Activated T-cell treated with anti-CD3 and anti-CD28 coated beads, Interleukin-2, amount 50 U/mL, for 4 hours (primary cell): ENCODE results near the gene HDAC5. TPM values are rescaled to one million over a fixed set of nuclear protein-coding genes. Genes with fewer than 3 reads are reported as not detected.
"Not testable (repeated sequence)": the region's sequence is repeated elsewhere in the genome, so short reads cannot be mapped to it uniquely, and the experiment has no call there.

ENCODE experiments used
- ATAC-seq, 2 donors: fragments of 200-7000 bp; cut with Tn5 transposase; one replicate each; pipeline ENCODE4 v1.10.0; 2021
- DNase-seq: peaks from one replicate; pipeline ENCODE4 v3.0.0-alpha.2; 2020
- H3K27me3 Mint-ChIP-seq: one replicate; pipeline ENCODE4 v1.8.0; 2021; ENCODE audit warnings: low read depth, mixed read lengths
- H3K36me3 Mint-ChIP-seq: one replicate; pipeline ENCODE4 v1.8.0; 2022; ENCODE audit warnings: mixed read lengths; ENCODE audit not compliant: insufficient read depth
- H3K4me1 Mint-ChIP-seq: one replicate; pipeline ENCODE4 v1.8.0; 2021; ENCODE audit warnings: low read depth, mixed read lengths
- H3K4me3 Mint-ChIP-seq: one replicate; pipeline ENCODE4 v1.8.0; 2021; ENCODE audit warnings: mild to moderate bottlenecking, moderate library complexity, mixed read lengths
- H3K9me3 Mint-ChIP-seq: one replicate; pipeline ENCODE4 v1.8.0; 2021; ENCODE audit warnings: mixed read lengths
- total RNA-seq, 3 donors: library from RNA; stranded (reverse); gene quantifications; one replicate each; pipeline ENCODE4 v1.2.1, GENCODE V29; 2021

The HDAC5 gene
- total RNA-seq, 3 donors from 2014 or later, result 14.6 to 19.7 (median 16.2) TPM

DNA sequence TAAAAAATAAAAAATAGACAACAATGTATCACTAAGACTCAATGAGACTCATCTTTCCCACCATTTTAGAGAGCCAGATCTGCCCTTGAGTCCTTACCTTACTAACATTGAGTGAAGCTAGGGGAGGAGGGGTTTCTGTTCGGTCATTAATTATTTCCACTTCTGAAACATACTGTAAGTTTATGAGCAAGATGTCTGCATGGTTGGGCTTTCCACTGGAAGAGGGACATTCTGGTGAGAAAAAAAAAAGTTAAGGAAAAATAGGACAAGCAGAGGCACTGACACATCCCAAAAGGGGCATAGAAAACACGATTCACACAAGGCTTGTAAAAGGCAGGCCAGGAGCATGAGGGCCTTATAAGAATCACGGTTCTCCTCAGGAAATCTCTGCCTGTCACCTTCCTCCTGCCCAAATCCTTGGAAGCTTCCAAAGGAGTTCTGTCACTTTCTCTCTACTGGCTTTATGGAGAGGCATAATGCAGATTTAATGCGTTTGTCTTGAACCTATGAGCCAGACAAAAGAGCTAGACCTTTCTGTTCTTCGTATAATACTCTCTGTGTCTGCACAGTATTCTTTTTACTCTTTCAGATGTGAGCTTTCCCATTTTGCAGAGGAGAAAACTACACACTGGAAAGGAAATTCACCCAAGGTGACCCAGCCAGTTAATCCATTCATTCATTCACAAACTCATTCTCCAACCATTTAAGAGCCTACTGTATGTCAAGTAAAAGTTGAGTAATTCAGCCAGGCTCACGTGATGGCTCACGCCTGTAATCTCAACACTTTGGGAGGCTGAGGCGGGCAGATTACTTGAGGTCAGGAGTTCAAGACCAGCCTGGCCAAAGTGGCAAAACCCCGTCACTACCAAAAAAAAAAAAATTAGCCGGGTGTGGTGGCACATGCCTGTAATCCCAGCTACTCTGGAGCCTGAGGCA, 59.5 kb downstream of the HDAC5 start:
- H3K4me3 Mint-ChIP-seq, result no peak overlapping the region
- DNase-seq (no peak), ATAC-seq (no peak)
- no peaks in the 10 kb centered on the region for H3K9me3 Mint-ChIP-seq
- peaks cover 47% of the 10 kb centered on the region for H3K4me1 Mint-ChIP-seq
- H3K36me3 Mint-ChIP-seq, result peaks cover 32% of the 10 kb centered on the region
- H3K27me3 Mint-ChIP-seq, result no peaks in the 10 kb centered on the region

DNA sequence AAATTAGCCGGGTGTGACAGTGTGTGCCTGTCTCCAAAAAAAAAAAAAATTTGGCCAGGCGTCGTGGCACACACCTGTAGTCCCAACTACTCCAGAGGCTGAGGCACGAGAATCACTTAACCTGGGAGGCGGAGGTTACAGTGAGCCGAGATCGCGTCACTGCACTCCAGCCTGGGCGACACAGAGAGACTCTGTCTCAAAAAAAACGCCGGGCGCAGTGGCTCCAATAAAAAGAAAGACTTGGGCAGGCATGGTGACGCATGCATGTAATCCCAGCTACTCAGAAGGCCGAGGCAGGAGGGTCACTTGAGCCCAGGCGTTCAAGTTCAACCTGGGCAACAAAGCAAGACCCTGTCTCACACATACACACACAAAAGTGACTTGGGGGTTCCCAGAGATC, 60.6 kb downstream of the HDAC5 start:
- peak overlapping the region; percentile 11 for H3K4me3 Mint-ChIP-seq
- H3K4me1 Mint-ChIP-seq, result peaks cover 50% of the 10 kb centered on the region
- DNase-seq (no peak), ATAC-seq (no peak)
- no peaks in the 10 kb centered on the region for H3K27me3 Mint-ChIP-seq
- H3K36me3 Mint-ChIP-seq, result peaks cover 37% of the 10 kb centered on the region
- H3K9me3 Mint-ChIP-seq, result no peaks in the 10 kb centered on the region

DNA sequence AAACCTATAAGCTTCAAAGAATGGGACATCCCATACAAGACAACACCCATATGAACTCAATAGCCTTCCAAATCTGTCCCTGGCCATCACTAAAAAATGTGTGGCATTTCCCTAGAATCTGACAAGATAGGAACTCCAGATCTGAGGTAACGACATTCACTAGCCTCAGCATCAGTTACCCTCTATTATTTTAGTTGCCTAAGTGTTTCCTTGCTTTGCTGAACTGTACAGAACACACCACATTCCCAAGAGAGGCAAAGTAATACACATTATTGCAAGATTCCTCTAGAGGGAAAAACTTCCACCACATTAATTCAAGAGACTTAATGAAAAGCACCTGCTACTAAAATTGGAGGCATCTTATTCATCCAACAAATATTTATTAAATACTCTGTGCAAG, 62.0 kb downstream of the HDAC5 start:
- Mint-ChIP-seq H3K4me1 (peaks cover 42% of the 10 kb centered on the region), H3K27me3 (no peaks in the 10 kb centered on the region), H3K36me3 (peaks cover 39% of the 10 kb centered on the region), H3K9me3 (no peaks in the 10 kb centered on the region), H3K4me3 (no peak overlapping the region)
- no peak for ATAC-seq
- no peak for DNase-seq

DNA sequence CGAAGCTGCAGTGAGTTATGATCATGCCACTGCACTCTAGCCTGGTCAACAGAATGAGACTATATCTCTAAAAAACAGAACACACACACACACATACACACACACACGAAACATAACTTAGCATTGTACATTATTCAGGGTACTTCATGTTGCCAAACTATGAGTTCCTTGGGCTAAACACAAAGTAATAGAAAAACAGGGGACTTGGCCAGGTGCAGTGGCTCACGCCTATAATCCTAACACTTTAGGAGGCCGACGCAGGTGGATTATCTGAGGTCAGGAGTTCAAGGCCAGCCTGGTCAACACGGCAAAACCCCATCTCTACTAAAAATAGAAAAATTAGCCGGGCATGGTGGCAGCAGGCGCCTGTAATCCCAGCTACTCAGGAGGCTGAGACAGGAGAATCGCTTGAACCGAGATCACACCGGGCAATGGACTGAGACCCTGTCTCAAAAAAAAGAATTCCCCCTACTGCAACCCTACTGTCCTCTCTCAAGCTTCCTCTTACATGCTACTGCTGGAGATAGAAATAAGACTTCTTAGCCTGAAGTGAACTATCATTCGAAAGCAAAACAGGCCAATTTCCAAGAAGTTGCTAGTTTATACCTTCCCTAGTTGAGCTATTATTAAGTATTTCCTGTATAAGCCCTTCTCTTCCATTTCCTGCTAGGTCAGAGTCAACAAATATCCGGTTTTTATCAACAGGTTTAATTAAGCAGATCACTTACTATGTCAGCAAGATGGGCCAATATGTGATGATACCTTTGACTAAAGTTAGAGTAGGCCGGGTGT, 64.1 kb downstream of the HDAC5 start:
- no peak for ATAC-seq
- no peaks in the 10 kb centered on the region for H3K27me3 Mint-ChIP-seq
- H3K4me1 Mint-ChIP-seq, result peaks cover 37% of the 10 kb centered on the region

DNA sequence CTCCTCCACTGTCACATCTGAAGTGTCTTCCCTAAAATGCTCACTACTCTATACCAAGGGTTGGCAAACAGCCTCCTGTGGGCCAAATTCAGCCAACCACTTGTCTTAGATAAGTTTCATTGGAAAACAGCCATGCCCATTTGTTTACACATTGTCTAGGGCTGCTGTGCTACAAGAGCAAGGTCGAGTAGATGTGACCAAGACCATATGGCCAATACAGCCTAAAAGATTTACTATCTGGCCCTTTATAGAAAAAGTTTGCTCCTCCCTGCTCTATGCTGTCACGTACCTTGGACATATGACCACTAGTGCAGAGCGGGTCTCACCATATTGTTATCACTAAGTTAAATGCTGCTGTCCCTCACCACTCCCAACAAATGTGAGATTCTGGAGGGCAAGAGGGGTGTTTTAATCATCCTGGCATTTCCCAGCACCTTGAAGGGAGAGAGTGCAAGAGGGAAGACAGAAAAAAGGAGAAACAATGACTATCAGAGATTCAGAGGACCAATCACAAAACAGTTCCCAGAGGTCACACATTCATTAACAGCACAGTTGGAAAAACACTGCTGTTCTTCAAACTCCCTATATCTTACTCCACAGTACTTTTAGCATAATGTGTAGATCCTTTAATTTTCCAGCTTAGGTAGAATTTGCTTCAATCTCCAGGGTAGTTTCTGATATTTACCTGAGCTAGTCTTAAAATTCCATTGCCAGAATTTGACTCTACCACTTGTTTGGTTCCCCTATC, 70.1 kb downstream of the HDAC5 start:
- ATAC-seq (no peak), DNase-seq (no peak)
- Mint-ChIP-seq H3K36me3 (peaks cover 25% of the 10 kb centered on the region), H3K27me3 (no peaks in the 10 kb centered on the region), H3K4me1 (peaks cover 11% of the 10 kb centered on the region), H3K9me3 (no peaks in the 10 kb centered on the region), H3K4me3 (no peak overlapping the region)

More for the DNA sequence above, 64.1 kb downstream of the HDAC5 start:
- DNase-seq, result no peak
- Mint-ChIP-seq H3K36me3 (peaks cover 41% of the 10 kb centered on the region), H3K9me3 (no peaks in the 10 kb centered on the region), H3K4me3 (no peak overlapping the region)

DNA sequence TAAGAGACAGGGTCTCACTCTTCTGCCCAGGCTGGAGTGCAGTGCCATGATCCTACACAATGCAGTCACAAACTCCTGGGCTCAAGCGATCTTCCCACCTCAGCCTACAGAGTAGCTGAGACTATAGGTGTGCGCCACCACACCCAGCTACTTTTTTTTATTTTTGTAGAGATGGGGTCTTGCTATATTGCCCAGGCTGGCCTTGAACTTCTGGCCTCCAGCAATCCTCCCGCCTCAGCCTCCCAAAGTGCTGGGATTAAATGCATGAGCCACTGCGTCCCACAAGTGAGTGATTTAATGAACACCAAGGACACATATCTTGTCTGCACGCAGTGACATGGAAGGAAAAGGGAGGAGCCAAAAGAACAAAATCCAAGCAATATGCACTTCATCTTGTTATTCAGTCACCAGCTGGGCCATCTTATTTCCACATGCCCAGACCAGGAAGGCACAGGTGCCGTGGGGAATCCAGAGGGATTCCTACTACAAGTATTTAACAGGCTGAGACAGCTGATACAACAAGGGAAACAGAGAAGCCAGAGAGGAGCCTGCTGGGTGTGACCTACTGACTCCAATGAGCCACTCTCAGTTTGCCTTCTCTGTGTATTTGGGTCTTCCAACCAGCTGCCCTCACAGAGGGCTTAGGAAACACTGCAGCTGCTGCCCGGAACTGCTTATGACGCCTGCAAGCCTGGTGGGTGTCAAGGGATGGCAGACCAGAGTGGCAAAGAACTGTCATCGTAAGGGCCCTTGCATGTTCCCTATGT, 74.0 kb downstream of the HDAC5 start:
- Mint-ChIP-seq H3K9me3 (no peaks in the 10 kb centered on the region), H3K4me3 (no peak overlapping the region), H3K27me3 (no peaks in the 10 kb centered on the region), H3K4me1 (peaks cover 9% of the 10 kb centered on the region), H3K36me3 (peaks cover 20% of the 10 kb centered on the region)
- DNase-seq (no peak), ATAC-seq (no peak)

DNA sequence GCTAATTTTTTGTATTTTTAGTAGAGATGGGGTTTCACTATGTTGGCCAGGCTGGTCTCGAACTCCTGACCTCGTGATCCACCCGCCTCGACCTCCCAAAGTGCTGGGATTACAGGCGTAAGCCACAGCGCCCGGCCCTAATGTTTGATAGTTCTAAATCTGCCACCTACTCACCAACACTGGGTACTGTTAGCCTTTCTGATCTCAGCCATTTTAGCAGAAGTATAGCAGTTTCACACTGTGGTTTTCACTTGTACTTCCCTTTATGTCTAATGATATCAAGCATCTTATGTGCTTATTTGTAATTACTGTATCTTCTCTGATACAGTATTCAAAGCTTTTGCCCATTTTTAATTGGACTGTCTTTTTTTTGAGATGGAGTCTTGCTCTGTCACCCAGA, 76.5 kb downstream of the HDAC5 start:
- not testable (repeated sequence) for H3K4me3 Mint-ChIP-seq, H3K27me3 Mint-ChIP-seq, H3K36me3 Mint-ChIP-seq, H3K9me3 Mint-ChIP-seq, H3K4me1 Mint-ChIP-seq, DNase-seq, ATAC-seq

DNA sequence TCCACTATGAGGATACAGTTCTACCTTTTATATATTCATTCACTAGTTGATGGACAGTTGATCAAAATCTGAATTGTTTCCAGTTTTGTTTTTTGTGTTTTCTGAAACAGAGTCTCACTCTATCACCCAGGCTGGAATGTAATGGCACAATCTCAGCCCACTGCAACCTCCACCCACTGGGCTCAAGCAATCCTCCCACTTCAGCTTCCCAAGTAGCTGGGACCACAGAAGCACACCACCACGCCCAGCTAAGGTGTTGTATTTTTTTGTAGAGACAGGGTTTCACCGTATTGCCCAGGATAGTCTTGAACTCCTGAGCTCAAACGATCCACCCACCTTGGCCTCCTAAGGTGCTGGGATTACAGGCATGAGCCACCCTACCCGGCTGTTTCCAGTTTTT, 78.0 kb downstream of the HDAC5 start:
- ATAC-seq (no peak), DNase-seq (no peak)
- H3K4me1 Mint-ChIP-seq, result peaks cover 8% of the 10 kb centered on the region
- no peaks in the 10 kb centered on the region for H3K9me3 Mint-ChIP-seq
- peaks cover 10% of the 10 kb centered on the region for H3K36me3 Mint-ChIP-seq
- no peak overlapping the region for H3K4me3 Mint-ChIP-seq
- H3K27me3 Mint-ChIP-seq, result no peaks in the 10 kb centered on the region

DNA sequence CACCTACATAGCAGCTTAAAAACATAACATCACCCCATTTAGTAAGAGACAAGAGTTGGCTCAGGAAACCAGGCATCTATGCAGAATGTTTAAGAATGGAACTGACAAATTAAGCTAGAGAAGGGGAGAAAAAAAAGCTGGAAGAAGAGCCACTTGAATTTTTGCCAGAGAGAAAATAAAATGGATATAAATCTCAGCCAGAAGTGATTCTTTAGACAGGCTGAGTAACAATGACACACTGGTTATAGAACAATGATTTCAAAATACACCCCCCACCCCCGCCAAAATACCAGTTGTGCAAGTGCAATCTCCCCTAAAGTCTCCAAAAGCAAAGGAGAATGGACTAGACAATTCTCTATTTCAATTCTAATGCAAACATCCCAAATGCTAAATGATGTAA, 79.4 kb downstream of the HDAC5 start:
- Mint-ChIP-seq H3K36me3 (peaks cover 17% of the 10 kb centered on the region), H3K4me3 (no peak overlapping the region), H3K9me3 (no peaks in the 10 kb centered on the region), H3K4me1 (peaks cover 10% of the 10 kb centered on the region), H3K27me3 (no peaks in the 10 kb centered on the region)
- DNase-seq (no peak), ATAC-seq (no peak)

DNA sequence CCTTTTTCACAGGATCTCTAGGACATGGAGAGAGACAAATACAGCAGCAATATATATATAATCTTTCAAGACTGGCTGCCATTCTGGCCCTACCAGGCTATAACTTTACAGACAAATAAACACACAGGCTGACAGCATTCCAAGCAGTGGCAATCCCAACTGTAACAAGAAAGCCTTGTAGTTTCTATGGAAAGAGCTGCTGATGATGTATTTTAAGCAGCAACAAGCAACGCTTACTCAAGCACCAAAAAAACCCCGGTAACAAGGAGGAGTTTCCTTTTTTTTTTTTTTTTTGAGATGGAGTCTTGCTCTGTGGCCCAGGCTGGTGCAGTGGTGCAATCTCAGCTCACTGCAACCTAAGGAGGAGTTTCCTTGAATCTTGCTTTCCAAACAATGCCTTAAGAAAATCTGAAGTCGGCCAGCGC, 80.2 kb downstream of the HDAC5 start:
- H3K4me1 Mint-ChIP-seq, result peaks cover 10% of the 10 kb centered on the region
- no peak overlapping the region for H3K4me3 Mint-ChIP-seq
- H3K36me3 Mint-ChIP-seq, result peaks cover 17% of the 10 kb centered on the region
- H3K9me3 Mint-ChIP-seq, result no peaks in the 10 kb centered on the region
- DNase-seq (no peak), ATAC-seq (no peak)
- H3K27me3 Mint-ChIP-seq, result no peaks in the 10 kb centered on the region

DNA sequence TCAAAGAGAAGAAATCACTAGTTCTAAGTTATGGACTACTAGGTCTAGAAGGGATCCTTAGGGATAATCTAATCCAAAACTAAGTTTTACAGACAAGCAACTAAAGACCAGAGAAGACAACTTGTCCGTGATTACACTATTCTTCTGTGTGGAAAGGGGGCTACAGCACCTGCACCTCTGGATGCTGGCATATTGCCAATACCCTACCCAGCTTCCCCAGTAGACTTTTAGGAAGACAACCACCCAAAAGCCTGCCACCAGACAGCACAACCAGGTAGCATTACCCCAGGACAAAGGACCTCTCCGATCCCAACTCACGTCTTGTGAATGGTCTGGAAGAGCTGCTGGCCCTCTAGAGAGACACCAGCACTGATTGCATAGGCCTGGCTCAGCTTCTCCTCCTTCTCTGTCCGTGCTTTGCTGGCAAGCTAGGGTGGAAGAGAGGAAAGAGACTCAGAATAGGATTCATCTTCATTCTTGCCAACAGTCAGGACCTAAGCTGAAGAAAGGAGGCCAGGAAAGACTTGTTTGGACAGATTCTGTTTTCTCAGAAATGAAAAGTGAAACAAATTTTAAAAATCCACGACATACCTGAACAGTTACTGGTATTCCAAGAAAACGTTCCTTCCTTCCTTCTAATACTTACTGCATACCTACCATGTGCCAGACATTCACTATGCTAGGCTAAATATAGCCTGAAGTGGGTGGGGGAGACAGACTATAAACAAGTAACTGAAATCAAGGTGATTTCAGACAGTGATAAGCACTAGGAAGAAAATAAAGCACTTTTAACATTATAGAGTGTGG, 83.4 kb downstream of the HDAC5 start:
- H3K9me3 Mint-ChIP-seq, result no peaks in the 10 kb centered on the region
- DNase-seq, result no peak
- H3K36me3 Mint-ChIP-seq, result peaks cover 23% of the 10 kb centered on the region
- no peak for ATAC-seq
- no peaks in the 10 kb centered on the region for H3K27me3 Mint-ChIP-seq
- H3K4me1 Mint-ChIP-seq, result peaks cover 10% of the 10 kb centered on the region
- H3K4me3 Mint-ChIP-seq, result no peak overlapping the region

DNA sequence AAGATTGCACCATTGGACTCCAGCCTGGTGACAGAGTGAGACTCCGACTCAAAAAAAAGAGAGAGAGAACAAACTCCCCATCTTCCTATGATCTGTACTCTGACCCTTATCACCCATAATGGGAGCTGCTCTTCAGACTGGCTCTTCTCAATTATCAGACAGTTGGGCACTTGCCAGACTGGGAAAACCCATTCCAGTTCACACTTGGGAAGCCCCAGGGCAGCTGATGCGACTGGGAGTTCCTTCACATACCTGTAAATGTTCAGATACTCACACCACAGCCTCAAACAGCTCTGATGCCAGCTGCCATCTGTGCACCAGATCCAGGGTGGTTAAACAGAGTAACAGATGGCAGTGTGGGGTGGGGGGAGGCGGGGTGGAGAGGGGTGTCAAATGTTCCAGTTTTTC, 84.8 kb downstream of the HDAC5 start:
- Mint-ChIP-seq H3K36me3 (peaks cover 30% of the 10 kb centered on the region), H3K9me3 (no peaks in the 10 kb centered on the region), H3K4me3 (no peak overlapping the region), H3K27me3 (no peaks in the 10 kb centered on the region), H3K4me1 (peaks cover 15% of the 10 kb centered on the region)
- no peak for DNase-seq
- ATAC-seq, result no peak

DNA sequence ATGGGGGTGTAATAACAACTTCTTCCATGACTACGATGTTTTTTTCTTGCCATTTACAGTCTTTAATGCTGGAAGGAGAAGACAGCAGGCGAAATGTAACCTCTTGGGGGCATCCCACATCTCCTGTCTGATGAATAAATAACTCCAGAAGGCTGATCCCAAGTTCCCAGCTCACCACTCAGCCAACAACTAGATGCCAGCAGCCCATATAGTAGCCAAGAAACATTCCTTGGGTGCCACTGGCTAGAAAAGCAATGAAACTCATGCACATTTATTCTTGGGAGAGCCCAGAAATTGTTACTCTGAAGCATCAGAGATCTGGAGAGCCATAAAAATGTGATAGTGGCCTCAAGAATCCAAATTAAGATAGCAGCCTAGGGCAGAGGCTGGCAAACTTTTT, 86.0 kb downstream of the HDAC5 start:
- Mint-ChIP-seq H3K4me1 (peaks cover 15% of the 10 kb centered on the region), H3K4me3 (no peak overlapping the region), H3K9me3 (no peaks in the 10 kb centered on the region), H3K27me3 (no peaks in the 10 kb centered on the region), H3K36me3 (peaks cover 31% of the 10 kb centered on the region)
- ATAC-seq, result no peak
- no peak for DNase-seq
